Spleen (tissue), 7 donors: ENCODE measurements around the gene TMEM270.

Experiments
- CTCF ChIP-seq, 11 experiments: fragments of 200-600 bp in 7 of 11; fragments of 450-650 bp in 4 of 11; sonication (generic) in 4 of 11; IDR thresholded peaks in 8 of 11; conservative IDR thresholded peaks in 3 of 11; 1 replicate in 7 of 11; 2 replicates in 4 of 11; pipeline versions ENCODE4 v1.4.0 to v1.8.0; 2016 to 2021; ENCODE audit warnings: antibody characterized with exemption in 11 of 11, inconsistent platforms in 4 of 11, mild to moderate bottlenecking in 1 of 11
- POLR2A ChIP-seq, 3 donors: fragments of 450-650 bp; IDR thresholded peaks; one replicate each; pipeline ENCODE4 v1.5.1; 2017; ENCODE audit warnings: antibody characterized with exemption in 3 of 3, mild to moderate bottlenecking in 1 of 3
- donor health status: DM: no; HTN: no; CAD: no; lungs with moderate emphysema.
- donor health status: DM: no; HTN: no; CAD: no.
- donor health status: DM: no; HTN: no; CAD: no.

DNA sequence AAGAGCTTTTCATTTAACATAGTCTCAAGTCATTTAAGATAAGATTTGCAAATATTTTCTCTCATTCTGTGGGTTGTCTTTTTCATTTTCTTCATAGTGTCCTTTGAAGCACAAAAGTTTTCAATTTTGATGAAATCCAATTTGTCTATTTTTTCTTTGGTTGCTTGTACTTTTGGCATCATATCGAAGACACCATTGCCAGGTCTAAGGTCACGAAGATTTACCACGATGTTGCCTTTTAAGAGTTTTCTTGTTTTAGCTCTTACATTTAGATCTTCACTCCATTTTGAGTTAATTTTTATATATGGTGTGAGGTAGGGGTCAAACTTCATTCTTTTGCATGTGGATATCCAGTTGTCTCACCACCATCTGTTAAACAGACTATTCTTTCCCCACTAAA lies 34.7 kb downstream of the TMEM270 start:
- no peak for TF ChIP-seq CTCF (IDR thresholded peaks at IDR 0.05 in 8 of 11, conservative IDR thresholded peaks at IDR 0.05 in 3 of 11)
- no peak for TF ChIP-seq POLR2A (IDR thresholded peaks at IDR 0.05)
